ACC112 (cell line): ENCODE data around the gene TIMM44.

Experiments used
- H2AFZ ChIP-seq: fragments of 200-600 bp; sonication (generic); one replicate; pipeline ENCODE4 v1.6.0; 2017; ENCODE audit warnings: antibody characterized with exemption, low read length; ENCODE audit not compliant: unreplicated experiment
- H3K27ac ChIP-seq: fragments of 200-600 bp; sonication (generic); 2 replicates; pipeline ENCODE4 v1.5.1; 2014; ENCODE audit warnings: low read depth, mild to moderate bottlenecking, antibody characterized with exemption, low read length, moderate library complexity
- H3K27me3 ChIP-seq: fragments of 200-600 bp; sonication (generic); 2 replicates; pipeline ENCODE4 v1.6.1; 2014; ENCODE audit warnings: mild to moderate bottlenecking, antibody characterized with exemption, low read length, moderate library complexity, mixed read lengths; ENCODE audit not compliant: insufficient read depth
- H3K36me3 ChIP-seq: fragments of 200-600 bp; sonication (generic); 2 replicates; pipeline ENCODE4 v1.6.1; 2016; ENCODE audit warnings: mild to moderate bottlenecking, antibody characterized with exemption, low read length, moderate library complexity, mixed read lengths; ENCODE audit not compliant: insufficient read depth
- H3K4me1 ChIP-seq: fragments of 200-600 bp; sonication (generic); one replicate; pipeline ENCODE4 v1.6.1; 2016; ENCODE audit warnings: low read length, mixed read lengths; ENCODE audit not compliant: insufficient read depth, unreplicated experiment, control insufficient read depth
- H3K4me3 ChIP-seq: fragments of 200-600 bp; sonication (generic); 2 replicates; pipeline ENCODE4 v1.5.1; 2014; ENCODE audit warnings: mild to moderate bottlenecking, low read depth, low read length
- H3K79me2 ChIP-seq: fragments of 200-600 bp; sonication (generic); one replicate; pipeline ENCODE4 v1.6.0; 2016; ENCODE audit warnings: low read length; ENCODE audit not compliant: control insufficient read depth, unreplicated experiment, insufficient read depth

Gene TIMM44

GRCh38 chr19:7904074-7905020 lies 39.1 kb downstream of the TIMM44 start:
- H2AFZ ChIP-seq = no peak overlapping the region

GRCh38 chr19:7903244-7904073 lies 40.0 kb downstream of the TIMM44 start, which contains the start of gene MAP2K7:
TSS of gene MAP2K7 (plus strand) at chr19:7903877. CDS start at chr19:7903945, 68 bp downstream.
- peak within 1 kb of the TSS; percentile 94 for H3K4me3 ChIP-seq
- H3K36me3 ChIP-seq = no peaks in the 10 kb centered on the region
- H3K27me3 ChIP-seq = no peaks in the 10 kb centered on the region
- peaks cover 12% of the 10 kb centered on the region for H3K4me1 ChIP-seq
- H3K27ac ChIP-seq = peak within 1 kb of the TSS; percentile 16; the same call in 1 of the 2 replicates
- H2AFZ ChIP-seq = no peak within 1 kb of the TSS
- peaks cover 29% of the 10 kb centered on the region for H3K79me2 ChIP-seq

More at GRCh38 chr19:7904074-7905020, 39.1 kb downstream of the TIMM44 start:
- H3K79me2 ChIP-seq = peaks cover 29% of the 10 kb centered on the region
- peak overlapping the region; percentile 94 for H3K4me3 ChIP-seq
- H3K4me1 ChIP-seq = peaks cover 12% of the 10 kb centered on the region
- H3K27me3 ChIP-seq = no peaks in the 10 kb centered on the region
- peak overlapping the region; percentile 16; the same call in 1 of the 2 replicates for H3K27ac ChIP-seq
- no peaks in the 10 kb centered on the region for H3K36me3 ChIP-seq

GRCh38 chr19:7902796-7903243 lies 40.6 kb downstream of the TIMM44 start:
- Histone ChIP-seq H3K27ac (no peak overlapping the region), H3K4me3 (peak overlapping the region; percentile 85), H2AFZ (no peak overlapping the region), H3K79me2 (peaks cover 29% of the 10 kb centered on the region), H3K27me3 (no peaks in the 10 kb centered on the region), H3K4me1 (peaks cover 12% of the 10 kb centered on the region), H3K36me3 (no peaks in the 10 kb centered on the region)

- no peak overlapping the region for H3K27ac ChIP-seq
- H3K36me3 ChIP-seq = no peaks in the 10 kb centered on the region
- peaks cover 12% of the 10 kb centered on the region for H3K4me1 ChIP-seq
Observed at GRCh38 chr19:7901337-7901736, 42.1 kb downstream of the TIMM44 start.

GRCh38 chr19:7900931-7901330 lies 42.5 kb downstream of the TIMM44 start:
- H2AFZ ChIP-seq = no peak overlapping the region
- no peak overlapping the region for H3K4me3 ChIP-seq
- H3K4me1 ChIP-seq = peaks cover 12% of the 10 kb centered on the region
- H3K36me3 ChIP-seq = no peaks in the 10 kb centered on the region
- H3K27me3 ChIP-seq = no peaks in the 10 kb centered on the region
- no peak overlapping the region for H3K27ac ChIP-seq
- H3K79me2 ChIP-seq = peaks cover 26% of the 10 kb centered on the region

More at GRCh38 chr19:7901337-7901736, 42.1 kb downstream of the TIMM44 start:
- Histone ChIP-seq H3K79me2 (peaks cover 29% of the 10 kb centered on the region), H3K27me3 (no peaks in the 10 kb centered on the region), H3K4me3 (no peak overlapping the region), H2AFZ (no peak overlapping the region)

GRCh38 chr19:7900401-7900870 lies 43.0 kb downstream of the TIMM44 start:
- Histone ChIP-seq H2AFZ (no peak overlapping the region), H3K27ac (no peak overlapping the region), H3K4me3 (no peak overlapping the region), H3K36me3 (no peaks in the 10 kb centered on the region), H3K4me1 (peaks cover 12% of the 10 kb centered on the region), H3K27me3 (no peaks in the 10 kb centered on the region), H3K79me2 (peaks cover 22% of the 10 kb centered on the region)

GRCh38 chr19:7899751-7900378 lies 43.6 kb downstream of the TIMM44 start:
- Histone ChIP-seq H3K4me1 (peaks cover 7% of the 10 kb centered on the region), H3K4me3 (no peak overlapping the region), H3K27me3 (no peaks in the 10 kb centered on the region), H3K36me3 (no peaks in the 10 kb centered on the region), H3K79me2 (peaks cover 16% of the 10 kb centered on the region), H3K27ac (no peak overlapping the region), H2AFZ (no peak overlapping the region)

- H3K4me1 ChIP-seq = peaks cover 3% of the 10 kb centered on the region
- no peaks in the 10 kb centered on the region for H3K27me3 ChIP-seq
- H3K4me3 ChIP-seq = no peak overlapping the region
- no peak overlapping the region for H3K27ac ChIP-seq
- no peaks in the 10 kb centered on the region for H3K36me3 ChIP-seq
- peaks cover 8% of the 10 kb centered on the region for H3K79me2 ChIP-seq
- no peak overlapping the region for H2AFZ ChIP-seq
Observed at GRCh38 chr19:7898967-7899366, 44.5 kb downstream of the TIMM44 start.

GRCh38 chr19:7897292-7897691 lies 46.2 kb downstream of the TIMM44 start:
- Histone ChIP-seq H3K36me3 (no peaks in the 10 kb centered on the region), H2AFZ (no peak overlapping the region), H3K4me3 (no peak overlapping the region), H3K4me1 (no peaks in the 10 kb centered on the region), H3K27ac (no peak overlapping the region), H3K27me3 (no peaks in the 10 kb centered on the region), H3K79me2 (no peaks in the 10 kb centered on the region)

GRCh38 chr19:7895565-7895964 lies 47.9 kb downstream of the TIMM44 start:
- Histone ChIP-seq H3K4me3 (no peak overlapping the region), H3K36me3 (no peaks in the 10 kb centered on the region), H3K27ac (no peak overlapping the region), H3K27me3 (no peaks in the 10 kb centered on the region), H2AFZ (no peak overlapping the region), H3K4me1 (no peaks in the 10 kb centered on the region), H3K79me2 (no peaks in the 10 kb centered on the region)
